A673 (cell line): ENCODE results near the gene SLC39A12. TPM values are rescaled to one million over a fixed set of nuclear protein-coding genes. Genes with fewer than 3 reads are reported as not detected.

ENCODE experiments used
- BruUV-seq: library from RNA; stranded (reverse); fragments of 400-500 nt; replicated peaks from 2 replicates; lab custom pipeline; 2021; lab: Mats Ljungman, UMichigan
- CTCF ChIA-PET: fragments of 300-600 bp; sonication (Branson Sonifier 250); formaldehyde crosslinking; loops from one replicate; lab custom pipeline; 2022; ENCODE audit warnings: antibody characterized with exemption; lab: Charles Lee
- POLR2A ChIA-PET: fragments of 300-600 bp; sonication (Branson Sonifier 250); formaldehyde crosslinking; loops from one replicate; lab custom pipeline; 2022; ENCODE audit warnings: antibody characterized with exemption; ENCODE audit not compliant: low non-redundant PET; lab: Charles Lee
- DNase-seq: peaks from one replicate; pipeline ENCODE4 v3.0.0-alpha.2; 2015; ENCODE audit warnings: low spot score
- H3K27ac ChIP-seq: fragments of 200-600 bp; sonication (generic); 2 replicates; pipeline ENCODE4 v1.5.1; 2016; ENCODE audit warnings: mixed run types, low read depth, mild to moderate bottlenecking, mixed read lengths, antibody characterized with exemption, low read length; ENCODE audit not compliant: poor library complexity, severe bottlenecking
- H3K27me3 ChIP-seq: fragments of 200-600 bp; sonication (generic); replicated peaks from 2 replicates; pipeline ENCODE4 v1.6.1; 2017; ENCODE audit warnings: mixed run types, low read depth, mild to moderate bottlenecking, mixed read lengths, antibody characterized with exemption, low read length; ENCODE audit not compliant: insufficient read depth, poor library complexity
- H3K36me3 ChIP-seq: fragments of 200-600 bp; sonication (generic); 2 replicates; pipeline ENCODE4 v1.6.1; 2016; ENCODE audit warnings: mixed run types, mild to moderate bottlenecking, mixed read lengths, antibody characterized with exemption, low read length; ENCODE audit not compliant: insufficient read depth, poor library complexity, severe bottlenecking
- H3K4me1 ChIP-seq: fragments of 200-600 bp; sonication (generic); 2 replicates; pipeline ENCODE4 v1.6.1; 2017; ENCODE audit warnings: mixed run types, mild to moderate bottlenecking, mixed read lengths, antibody characterized with exemption, low read length; ENCODE audit not compliant: insufficient read depth, poor library complexity, severe bottlenecking
- H3K4me3 ChIP-seq: fragments of 200-600 bp; sonication (generic); 2 replicates; pipeline ENCODE4 v1.5.1; 2016; ENCODE audit warnings: low read depth, mixed run types, mild to moderate bottlenecking, mixed read lengths, low read length; ENCODE audit not compliant: poor library complexity, severe bottlenecking
- H3K9me3 ChIP-seq: fragments of 200-600 bp; sonication (generic); 2 replicates; pipeline ENCODE4 v1.6.1; 2016; ENCODE audit warnings: mixed run types, low read depth, mild to moderate bottlenecking, mixed read lengths, antibody characterized with exemption, low read length; ENCODE audit not compliant: poor library complexity, severe bottlenecking
- EZH2 ChIP-seq: fragments of 200-600 bp; sonication (generic); IDR thresholded peaks from 2 replicates; pipeline ENCODE4 v1.6.1; 2017; ENCODE audit warnings: borderline replicate concordance, low read depth, mild to moderate bottlenecking, mixed read lengths, antibody characterized with exemption, low read length; ENCODE audit not compliant: poor library complexity, severe bottlenecking
- intact Hi-C: fragments of 100-400 bp; cut with micrococcal nuclease; formaldehyde crosslinking; loops from one replicate; pipeline ENCODE4 v1.10.0; 2022; ENCODE audit not compliant: unreplicated experiment
- total RNA-seq: library from RNA; stranded (reverse); gene quantifications from 2 replicates; pipeline ENCODE4 v1.2.3, GENCODE V29; 2021
- TF ChIP-seq, protein P1 (sequence below): fragments of 300-800, 200-600 bp; sonication (generic); conservative IDR thresholded peaks from 2 replicates; pipeline ENCODE4 v1.5.1; 2017; ENCODE audit warnings: low read depth, mild to moderate bottlenecking, antibody characterized with exemption, low read length, moderate library complexity, mixed read lengths

SLC39A12 gene
- total RNA-seq, 1 experiment from 2014 or later: not detected

DNA sequence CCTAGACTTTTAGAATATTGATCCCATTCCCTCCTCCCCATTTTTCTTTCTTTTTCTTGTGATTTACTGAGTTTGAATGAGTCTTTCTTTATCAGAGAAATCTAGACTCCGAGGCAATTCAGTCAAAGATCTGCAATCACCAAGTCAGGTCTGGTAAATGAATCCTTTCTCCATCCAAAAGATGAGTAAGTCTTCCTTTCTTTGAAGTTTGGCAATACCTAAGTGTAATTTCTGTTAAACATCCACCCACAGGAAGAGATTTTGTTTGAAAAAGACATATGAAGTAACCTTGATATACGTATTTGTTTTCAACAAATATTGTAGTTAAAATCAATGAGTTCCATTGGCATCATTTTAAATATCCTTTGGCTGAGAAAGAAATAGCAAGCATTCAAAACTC is 58.3 kb downstream of the SLC39A12 start:
- H3K4me1 ChIP-seq: peaks cover 16% of the 10 kb centered on the region
- H3K4me3 ChIP-seq: no peak overlapping the region
- no TSS peak for BruUV-seq
- no peaks in the 10 kb centered on the region for H3K27me3 ChIP-seq
- intact Hi-C loops: no loop called here
- no peaks in the 10 kb centered on the region for H3K36me3 ChIP-seq
- POLR2A ChIA-PET: no interaction called here
- no peak overlapping the region for H3K27ac ChIP-seq
- TF ChIP-seq EZH2: no peak
- TF ChIP-seq, protein P1, sequence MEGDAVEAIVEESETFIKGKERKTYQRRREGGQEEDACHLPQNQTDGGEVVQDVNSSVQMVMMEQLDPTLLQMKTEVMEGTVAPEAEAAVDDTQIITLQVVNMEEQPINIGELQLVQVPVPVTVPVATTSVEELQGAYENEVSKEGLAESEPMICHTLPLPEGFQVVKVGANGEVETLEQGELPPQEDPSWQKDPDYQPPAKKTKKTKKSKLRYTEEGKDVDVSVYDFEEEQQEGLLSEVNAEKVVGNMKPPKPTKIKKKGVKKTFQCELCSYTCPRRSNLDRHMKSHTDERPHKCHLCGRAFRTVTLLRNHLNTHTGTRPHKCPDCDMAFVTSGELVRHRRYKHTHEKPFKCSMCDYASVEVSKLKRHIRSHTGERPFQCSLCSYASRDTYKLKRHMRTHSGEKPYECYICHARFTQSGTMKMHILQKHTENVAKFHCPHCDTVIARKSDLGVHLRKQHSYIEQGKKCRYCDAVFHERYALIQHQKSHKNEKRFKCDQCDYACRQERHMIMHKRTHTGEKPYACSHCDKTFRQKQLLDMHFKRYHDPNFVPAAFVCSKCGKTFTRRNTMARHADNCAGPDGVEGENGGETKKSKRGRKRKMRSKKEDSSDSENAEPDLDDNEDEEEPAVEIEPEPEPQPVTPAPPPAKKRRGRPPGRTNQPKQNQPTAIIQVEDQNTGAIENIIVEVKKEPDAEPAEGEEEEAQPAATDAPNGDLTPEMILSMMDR: no peak
- H3K9me3 ChIP-seq: no peaks in the 10 kb centered on the region
- CTCF ChIA-PET: no interaction called here
- no peak for DNase-seq

GRCh38 chr10:18020523-18020922 is 68.8 kb downstream of the SLC39A12 start:
- Histone ChIP-seq H3K4me3 (no peak overlapping the region), H3K27me3 (no peaks in the 10 kb centered on the region), H3K36me3 (no peaks in the 10 kb centered on the region), H3K9me3 (peaks cover 5% of the 10 kb centered on the region), H3K4me1 (no peaks in the 10 kb centered on the region), H3K27ac (no peak overlapping the region)
- BruUV-seq: no TSS peak
- DNase-seq: no peak
- ChIA-PET POLR2A (no interaction called here), CTCF (no interaction called here)
- TF ChIP-seq, protein P1: no peak
- no peak for TF ChIP-seq EZH2
- intact Hi-C loops: no loop called here

GRCh38 chr10:18021725-18022480 is 70.2 kb downstream of the SLC39A12 start:
- Histone ChIP-seq H3K9me3 (peaks cover 5% of the 10 kb centered on the region), H3K4me1 (no peaks in the 10 kb centered on the region), H3K27me3 (no peaks in the 10 kb centered on the region), H3K27ac (no peak overlapping the region), H3K36me3 (no peaks in the 10 kb centered on the region), H3K4me3 (no peak overlapping the region)
- ChIA-PET CTCF (no interaction called here), POLR2A (interaction anchor here (0.5 kb wide), 1 partner anchor 122 kb away, joined by 5 read pairs; no protein-coding TSS in a partner anchor)
- BruUV-seq: no TSS peak
- no peak for TF ChIP-seq EZH2
- TF ChIP-seq, protein P1: no peak
- no peak for DNase-seq
- intact Hi-C loops: no loop called here
